Measurements from ENCODE around the gene USP26. TPM values are rescaled to one million over a fixed set of nuclear protein-coding genes. Genes with fewer than 3 reads are reported as not detected.
"Not testable (repeated sequence)": the region's sequence is repeated elsewhere in the genome, so short reads cannot be mapped to it uniquely, and the experiment has no call there.

Gene USP26
- polyA plus RNA-seq, 1 donor: not detected

GRCh38 chrX:133072566-133072965, 24.3 kb downstream of the USP26 start:
- Histone ChIP-seq H3K9me3 (ENCODE audit: control insufficient read depth, low read depth, low read length) (no peaks in the 10 kb centered on the region), H3K27ac (ENCODE audit: low read length) (no peak overlapping the region), H3K36me3 (ENCODE audit: control insufficient read depth, insufficient read depth, low read length) (no peaks in the 10 kb centered on the region), H3K27me3 (ENCODE audit: control insufficient read depth, insufficient read depth, low read length) (no peaks in the 10 kb centered on the region), H3K4me3 (ENCODE audit: low read length) (no peak overlapping the region), H3K4me1 (ENCODE audit: control insufficient read depth, insufficient read depth, low read length) (no peaks in the 10 kb centered on the region)
- no peak for DNase-seq

- no peaks in the 10 kb centered on the region for H3K9me3 ChIP-seq (ENCODE audit: control insufficient read depth, low read depth, low read length)
- H3K27ac ChIP-seq (ENCODE audit: low read length): no peak overlapping the region
- no peaks in the 10 kb centered on the region for H3K36me3 ChIP-seq (ENCODE audit: control insufficient read depth, insufficient read depth, low read length)
- no peaks in the 10 kb centered on the region for H3K27me3 ChIP-seq (ENCODE audit: control insufficient read depth, insufficient read depth, low read length)
- no CpG with 5 or more reads among the region's 2 CpGs for WGBS (ENCODE audit: insufficient coverage, low lambda C conversion rate)
- DNase-seq: no peak
- no peaks in the 10 kb centered on the region for H3K4me1 ChIP-seq (ENCODE audit: control insufficient read depth, insufficient read depth, low read length)
- no peak overlapping the region for H3K4me3 ChIP-seq (ENCODE audit: low read length)
Measured at GRCh38 chrX:133068461-133068860, 28.4 kb downstream of the USP26 start.

GRCh38 chrX:133056341-133056740, 40.6 kb downstream of the USP26 start:
- no peaks in the 10 kb centered on the region for H3K27me3 ChIP-seq (ENCODE audit: control insufficient read depth, insufficient read depth, low read length)
- no CpG with 5 or more reads among the region's 1 CpG for WGBS (ENCODE audit: insufficient coverage, low lambda C conversion rate)
- H3K27ac ChIP-seq (ENCODE audit: low read length): no peak overlapping the region
- DNase-seq: no peak
- no peaks in the 10 kb centered on the region for H3K36me3 ChIP-seq (ENCODE audit: control insufficient read depth, insufficient read depth, low read length)
- H3K9me3 ChIP-seq (ENCODE audit: control insufficient read depth, low read depth, low read length): no peaks in the 10 kb centered on the region
- no peaks in the 10 kb centered on the region for H3K4me1 ChIP-seq (ENCODE audit: control insufficient read depth, insufficient read depth, low read length)
- H3K4me3 ChIP-seq (ENCODE audit: low read length): no peak overlapping the region

GRCh38 chrX:133054761-133055405, 42.0 kb downstream of the USP26 start:
- no peak overlapping the region for H3K27ac ChIP-seq (ENCODE audit: low read length)
- DNase-seq: no peak
- no peaks in the 10 kb centered on the region for H3K9me3 ChIP-seq (ENCODE audit: control insufficient read depth, low read depth, low read length)
- no peaks in the 10 kb centered on the region for H3K36me3 ChIP-seq (ENCODE audit: control insufficient read depth, insufficient read depth, low read length)
- H3K4me3 ChIP-seq (ENCODE audit: low read length): no peak overlapping the region
- H3K27me3 ChIP-seq (ENCODE audit: control insufficient read depth, insufficient read depth, low read length): no peaks in the 10 kb centered on the region
- no peaks in the 10 kb centered on the region for H3K4me1 ChIP-seq (ENCODE audit: control insufficient read depth, insufficient read depth, low read length)

- H3K27me3 ChIP-seq (ENCODE audit: control insufficient read depth, insufficient read depth, low read length): no peaks in the 10 kb centered on the region
- H3K36me3 ChIP-seq (ENCODE audit: control insufficient read depth, insufficient read depth, low read length): no peaks in the 10 kb centered on the region
- DNase-seq: peak in 1 of 2 donors; percentile 13
- H3K4me3 ChIP-seq (ENCODE audit: low read length): no peak overlapping the region
- H3K4me1 ChIP-seq (ENCODE audit: control insufficient read depth, insufficient read depth, low read length): no peaks in the 10 kb centered on the region
- H3K27ac ChIP-seq (ENCODE audit: low read length): no peak overlapping the region
- WGBS (ENCODE audit: insufficient coverage, low lambda C conversion rate): no CpG with 5 or more reads among the region's 3 CpGs
- no peaks in the 10 kb centered on the region for H3K9me3 ChIP-seq (ENCODE audit: control insufficient read depth, low read depth, low read length)
Measured at GRCh38 chrX:133053861-133054598, 42.9 kb downstream of the USP26 start.

GRCh38 chrX:133048751-133049150, 48.2 kb downstream of the USP26 start:
- WGBS (ENCODE audit: insufficient coverage, low lambda C conversion rate): no CpG with 5 or more reads among the region's 5 CpGs
- H3K4me3 ChIP-seq (ENCODE audit: low read length): no peak overlapping the region
- no peak overlapping the region for H3K27ac ChIP-seq (ENCODE audit: low read length)
- no peak for DNase-seq
- no peaks in the 10 kb centered on the region for H3K27me3 ChIP-seq (ENCODE audit: control insufficient read depth, insufficient read depth, low read length)
- H3K36me3 ChIP-seq (ENCODE audit: control insufficient read depth, insufficient read depth, low read length): no peaks in the 10 kb centered on the region
- H3K4me1 ChIP-seq (ENCODE audit: control insufficient read depth, insufficient read depth, low read length): no peaks in the 10 kb centered on the region
- H3K9me3 ChIP-seq (ENCODE audit: control insufficient read depth, low read depth, low read length): no peaks in the 10 kb centered on the region

- no peak overlapping the region for H3K4me3 ChIP-seq (ENCODE audit: low read length)
- DNase-seq: no peak
Measured at GRCh38 chrX:133046601-133047000, 50.3 kb downstream of the USP26 start.

GRCh38 chrX:133045986-133046385, 50.9 kb downstream of the USP26 start:
- no peaks in the 10 kb centered on the region for H3K36me3 ChIP-seq (ENCODE audit: control insufficient read depth, insufficient read depth, low read length)
- DNase-seq: no peak
- no peaks in the 10 kb centered on the region for H3K27me3 ChIP-seq (ENCODE audit: control insufficient read depth, insufficient read depth, low read length)
- no peaks in the 10 kb centered on the region for H3K4me1 ChIP-seq (ENCODE audit: control insufficient read depth, insufficient read depth, low read length)
- no peaks in the 10 kb centered on the region for H3K9me3 ChIP-seq (ENCODE audit: control insufficient read depth, low read depth, low read length)
- H3K4me3 ChIP-seq (ENCODE audit: low read length): no peak overlapping the region
- no peak overlapping the region for H3K27ac ChIP-seq (ENCODE audit: low read length)
- WGBS (ENCODE audit: insufficient coverage, low lambda C conversion rate): no CpG with 5 or more reads among the region's 2 CpGs

More at GRCh38 chrX:133046601-133047000, 50.3 kb downstream of the USP26 start:
- Histone ChIP-seq H3K9me3 (ENCODE audit: control insufficient read depth, low read depth, low read length) (no peaks in the 10 kb centered on the region), H3K36me3 (ENCODE audit: control insufficient read depth, insufficient read depth, low read length) (no peaks in the 10 kb centered on the region), H3K27me3 (ENCODE audit: control insufficient read depth, insufficient read depth, low read length) (no peaks in the 10 kb centered on the region), H3K27ac (ENCODE audit: low read length) (no peak overlapping the region), H3K4me1 (ENCODE audit: control insufficient read depth, insufficient read depth, low read length) (no peaks in the 10 kb centered on the region)
- WGBS (ENCODE audit: insufficient coverage, low lambda C conversion rate): no CpG with 5 or more reads among the region's 1 CpG

- not testable (repeated sequence) for H3K36me3 ChIP-seq (ENCODE audit: control insufficient read depth, insufficient read depth, low read length); H3K9me3 ChIP-seq (ENCODE audit: control insufficient read depth, low read depth, low read length); H3K27ac ChIP-seq (ENCODE audit: low read length); DNase-seq; H3K4me1 ChIP-seq (ENCODE audit: control insufficient read depth, insufficient read depth, low read length); H3K4me3 ChIP-seq (ENCODE audit: low read length); H3K27me3 ChIP-seq (ENCODE audit: control insufficient read depth, insufficient read depth, low read length)
- WGBS (ENCODE audit: insufficient coverage, low lambda C conversion rate): no CpG with 5 or more reads among the region's 28 CpGs
Measured at GRCh38 chrX:133044145-133044786, 52.6 kb downstream of the USP26 start.

- no peaks in the 10 kb centered on the region for H3K4me1 ChIP-seq (ENCODE audit: control insufficient read depth, insufficient read depth, low read length)
- H3K9me3 ChIP-seq (ENCODE audit: control insufficient read depth, low read depth, low read length): no peaks in the 10 kb centered on the region
- WGBS (ENCODE audit: insufficient coverage, low lambda C conversion rate): no CpG with 5 or more reads among the region's 2 CpGs
- no peak for DNase-seq
- no peak overlapping the region for H3K27ac ChIP-seq (ENCODE audit: low read length)
- no peak overlapping the region for H3K4me3 ChIP-seq (ENCODE audit: low read length)
- no peaks in the 10 kb centered on the region for H3K36me3 ChIP-seq (ENCODE audit: control insufficient read depth, insufficient read depth, low read length)
- no peaks in the 10 kb centered on the region for H3K27me3 ChIP-seq (ENCODE audit: control insufficient read depth, insufficient read depth, low read length)
Measured at GRCh38 chrX:133042260-133042659, 54.6 kb downstream of the USP26 start.

All from large intestine (tissue), 3 donors.